SH-SY5Y (cell line): Measurements from ENCODE around the gene PGF.

Source experiments
- GATA2 ChIP-seq: IDR thresholded peaks from 2 replicates; pipeline ENCODE4 v1.6.1; 2011; ENCODE audit warnings: mild to moderate bottlenecking, low read depth, low read length
- GATA3 ChIP-seq: IDR thresholded peaks from 2 replicates; pipeline ENCODE4 v1.6.1; 2011; ENCODE audit warnings: low read depth, mild to moderate bottlenecking, low read length, moderate library complexity

GRCh38 chr14:74893614-74894091, 61.7 kb downstream of the PGF start:
- TF ChIP-seq GATA3 (no peak), GATA2 (no peak)
